NB4 (cell line): ENCODE results near the gene CEP104.

Experiments
- DNase-seq: peaks from one replicate; pipeline ENCODE4 v3.0.0; 2010; ENCODE audit warnings: low read depth
- H3K4me3 ChIP-seq: one replicate; pipeline ENCODE4 v1.5.1; 2011; ENCODE audit warnings: mild to moderate bottlenecking, low read depth, low read length, moderate library complexity
- MYC ChIP-seq: IDR thresholded peaks from 2 replicates; pipeline ENCODE4 v1.6.1; 2011; ENCODE audit warnings: low read depth, low read length
- POLR2A ChIP-seq: IDR thresholded peaks from 2 replicates; pipeline ENCODE4 v1.6.1; 2011; ENCODE audit warnings: mild to moderate bottlenecking; ENCODE audit not compliant: insufficient read length; ENCODE audit errors: extremely low read depth
- TF ChIP-seq, protein P1 (sequence below): IDR thresholded peaks from one replicate; pipeline ENCODE4 v1.5.1; 2012; ENCODE audit warnings: low read depth, low read length
- TF ChIP-seq, protein P2 (sequence below): IDR thresholded peaks from 2 replicates; pipeline ENCODE4 v1.6.1; 2011; ENCODE audit warnings: low read depth, low read length

CEP104 gene

DNA sequence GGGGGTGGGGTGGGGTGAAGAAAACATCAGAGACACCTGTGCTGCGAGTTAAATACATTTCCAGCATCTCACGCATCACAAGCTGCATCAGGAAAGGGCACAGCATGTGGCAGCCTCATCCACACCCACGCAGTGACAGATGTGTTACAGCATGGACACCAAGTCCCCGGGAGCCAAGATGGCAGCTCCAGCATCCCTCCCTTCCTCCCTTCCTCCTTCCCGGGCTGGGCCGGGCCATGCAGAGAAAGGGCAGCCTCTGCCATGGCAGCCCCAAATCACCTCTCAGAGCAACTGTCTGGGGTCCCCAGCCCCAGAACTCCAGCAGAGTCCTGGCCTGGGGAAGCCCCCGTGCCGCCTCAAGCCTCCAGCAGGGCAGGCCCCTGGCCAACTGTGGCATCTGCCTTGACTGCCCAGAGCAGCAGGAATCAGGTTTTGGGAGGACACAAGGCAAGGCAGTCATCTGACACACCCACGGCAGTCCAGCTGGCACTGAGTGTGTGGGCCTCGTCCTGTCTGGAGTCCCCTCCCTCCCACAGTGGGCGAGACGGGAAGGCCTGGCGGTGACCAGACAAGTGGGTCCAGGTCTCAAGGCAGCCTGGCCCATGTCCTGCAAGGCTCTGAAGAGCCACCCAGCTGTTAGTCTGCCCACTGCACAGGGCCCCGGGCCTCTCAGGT lies 78.3 kb downstream of the CEP104 start:
- DNase-seq: no peak
- TF ChIP-seq, protein P1, sequence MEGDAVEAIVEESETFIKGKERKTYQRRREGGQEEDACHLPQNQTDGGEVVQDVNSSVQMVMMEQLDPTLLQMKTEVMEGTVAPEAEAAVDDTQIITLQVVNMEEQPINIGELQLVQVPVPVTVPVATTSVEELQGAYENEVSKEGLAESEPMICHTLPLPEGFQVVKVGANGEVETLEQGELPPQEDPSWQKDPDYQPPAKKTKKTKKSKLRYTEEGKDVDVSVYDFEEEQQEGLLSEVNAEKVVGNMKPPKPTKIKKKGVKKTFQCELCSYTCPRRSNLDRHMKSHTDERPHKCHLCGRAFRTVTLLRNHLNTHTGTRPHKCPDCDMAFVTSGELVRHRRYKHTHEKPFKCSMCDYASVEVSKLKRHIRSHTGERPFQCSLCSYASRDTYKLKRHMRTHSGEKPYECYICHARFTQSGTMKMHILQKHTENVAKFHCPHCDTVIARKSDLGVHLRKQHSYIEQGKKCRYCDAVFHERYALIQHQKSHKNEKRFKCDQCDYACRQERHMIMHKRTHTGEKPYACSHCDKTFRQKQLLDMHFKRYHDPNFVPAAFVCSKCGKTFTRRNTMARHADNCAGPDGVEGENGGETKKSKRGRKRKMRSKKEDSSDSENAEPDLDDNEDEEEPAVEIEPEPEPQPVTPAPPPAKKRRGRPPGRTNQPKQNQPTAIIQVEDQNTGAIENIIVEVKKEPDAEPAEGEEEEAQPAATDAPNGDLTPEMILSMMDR: no peak
- no peak for TF ChIP-seq POLR2A
- TF ChIP-seq MYC: no peak
- TF ChIP-seq, protein P2, sequence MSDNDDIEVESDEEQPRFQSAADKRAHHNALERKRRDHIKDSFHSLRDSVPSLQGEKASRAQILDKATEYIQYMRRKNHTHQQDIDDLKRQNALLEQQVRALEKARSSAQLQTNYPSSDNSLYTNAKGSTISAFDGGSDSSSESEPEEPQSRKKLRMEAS: no peak
- H3K4me3 ChIP-seq: no peak overlapping the region

DNA sequence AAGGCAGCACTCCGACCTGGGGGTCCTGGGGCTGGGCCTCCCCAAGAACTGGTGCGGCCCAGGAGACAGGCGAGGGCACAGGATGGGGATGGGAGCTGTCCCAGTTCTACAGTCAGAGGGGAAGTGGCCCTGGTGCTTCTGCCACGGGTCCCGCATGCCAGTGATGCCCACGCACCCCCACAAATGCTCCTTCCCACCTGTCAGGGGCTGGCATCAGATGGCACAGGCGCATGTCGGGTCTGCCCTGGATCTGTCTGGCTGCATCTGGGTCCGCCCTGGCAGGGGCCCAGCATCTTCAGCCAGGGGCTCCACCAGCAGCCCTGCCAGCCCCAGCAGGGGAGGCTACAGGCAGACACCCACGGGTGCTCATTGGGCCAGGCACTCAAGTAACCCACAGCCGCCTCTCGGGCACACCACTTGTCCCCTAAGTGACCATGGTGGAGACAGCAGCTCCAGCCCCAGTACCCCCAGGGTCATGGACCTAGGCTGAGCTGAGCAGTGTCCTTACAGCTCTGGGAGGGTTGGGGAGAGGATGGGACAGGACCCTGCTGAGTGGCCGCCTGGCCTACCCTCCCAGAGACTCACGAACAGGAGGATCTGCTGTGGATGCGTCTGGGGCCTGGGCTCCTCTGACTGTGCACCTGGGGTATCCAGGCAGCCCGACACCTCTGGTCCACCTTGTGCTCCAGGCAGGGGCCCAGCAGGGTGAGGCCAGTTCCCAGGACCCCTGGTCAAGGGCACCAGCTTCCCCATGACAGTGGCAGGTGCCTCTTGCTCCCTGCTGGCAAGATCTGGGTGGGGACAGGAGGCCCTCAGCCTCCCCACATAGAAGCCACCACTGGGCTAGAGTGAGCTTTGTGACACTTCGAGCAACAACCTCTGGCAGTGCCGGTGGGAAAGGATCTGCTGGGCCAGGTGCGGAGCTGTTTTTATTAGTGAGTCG lies 79.1 kb downstream of the CEP104 start:
- DNase-seq: no peak
- H3K4me3 ChIP-seq: no peak overlapping the region
- TF ChIP-seq, protein P1: no peak
- TF ChIP-seq POLR2A (no peak), MYC (no peak)
- TF ChIP-seq, protein P2: no peak

- TF ChIP-seq MYC (no peak), POLR2A (no peak)
- TF ChIP-seq, protein P1: no peak
- TF ChIP-seq, protein P2: no peak
- DNase-seq: no peak
- no peak overlapping the region for H3K4me3 ChIP-seq
Observed at GRCh38 chr1:3777078-3777547, 79.9 kb downstream of the CEP104 start.

DNA sequence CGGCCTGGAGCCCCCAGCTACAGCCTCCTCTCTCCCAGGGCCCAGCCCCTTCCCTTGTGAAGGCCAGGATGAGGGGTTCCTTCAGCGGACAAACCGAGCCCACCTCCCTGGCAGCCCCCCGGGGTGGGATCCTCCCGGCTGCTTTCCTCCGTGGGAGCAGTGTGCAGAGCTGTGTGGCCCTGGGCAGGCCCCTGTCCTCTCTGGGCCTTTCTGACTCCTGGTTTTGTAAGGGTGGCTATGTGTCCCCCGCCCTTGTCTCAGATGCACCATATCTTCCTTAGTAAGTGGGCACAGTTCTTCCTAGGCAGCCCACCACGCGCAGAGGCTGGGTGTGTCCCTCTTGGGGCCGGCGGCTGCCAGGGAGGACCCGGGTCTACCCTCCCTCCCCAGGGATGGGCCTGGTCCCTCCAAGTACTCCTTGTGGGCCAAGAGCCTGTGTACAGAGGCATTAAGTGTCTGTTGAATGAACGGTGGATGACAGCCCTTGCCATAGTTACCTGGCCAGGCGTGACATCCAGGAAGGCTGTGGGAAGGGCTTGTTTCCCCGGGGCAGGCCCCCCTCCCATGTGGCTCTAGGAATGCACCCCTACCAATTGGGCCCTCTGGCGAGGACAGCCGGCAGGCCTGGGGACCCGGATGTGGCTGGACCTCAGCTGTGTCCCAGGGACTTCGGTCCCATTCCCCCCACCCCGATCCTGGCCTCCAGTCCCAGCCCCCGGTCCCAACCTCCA lies 80.6 kb downstream of the CEP104 start:
- no peak for TF ChIP-seq POLR2A
- TF ChIP-seq MYC: no peak
- TF ChIP-seq, protein P1: no peak
- TF ChIP-seq, protein P2: no peak
- no peak overlapping the region for H3K4me3 ChIP-seq
- no peak for DNase-seq

DNA sequence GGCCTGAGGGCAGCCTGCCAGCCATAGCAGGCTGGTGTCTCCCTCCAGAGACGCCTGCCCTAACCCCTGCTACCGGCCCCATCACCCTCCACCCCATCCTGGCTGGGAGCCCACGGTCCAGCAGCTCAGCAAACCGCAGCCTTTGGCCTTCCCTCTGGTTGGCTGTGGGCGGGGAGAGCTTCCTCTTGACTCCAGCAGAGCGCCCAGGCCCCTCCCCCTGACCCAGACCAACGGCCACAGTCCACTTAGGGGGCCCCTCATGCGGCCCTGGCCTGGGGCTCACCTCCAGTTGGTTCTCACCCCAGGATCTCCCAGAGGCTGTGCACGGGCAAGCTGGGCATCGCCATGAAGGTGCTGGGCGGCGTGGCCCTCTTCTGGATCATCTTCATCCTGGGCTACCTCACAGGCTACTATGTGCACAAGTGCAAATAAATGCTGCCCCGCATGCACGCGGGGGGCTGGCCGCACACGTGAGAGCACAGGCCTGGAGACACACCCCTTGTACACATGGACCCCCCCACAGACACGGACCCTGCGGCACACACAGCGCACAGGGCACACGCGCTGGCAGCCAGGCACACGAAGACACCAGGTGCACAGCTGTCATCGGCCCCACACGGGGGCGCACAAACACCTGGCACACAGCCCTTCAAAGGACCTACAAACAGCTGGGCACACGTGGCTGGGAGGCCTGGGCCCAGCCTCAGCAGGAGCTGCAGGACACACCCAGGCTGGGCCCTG lies 81.4 kb downstream of the CEP104 start:
- TF ChIP-seq MYC (peak; percentile 90), POLR2A (peak; percentile 18)
- TF ChIP-seq, protein P2: peak; percentile 94
- TF ChIP-seq, protein P1: peak; percentile 33
- no peak overlapping the region for H3K4me3 ChIP-seq
- DNase-seq: peak; percentile 79
